Adipocyte (in vitro differentiated cells): ENCODE results near the gene HOXA4.

Source experiments
- DNase-seq: peaks from one replicate; pipeline ENCODE4 v3.0.0-alpha.2; 2015; ENCODE audit warnings: low read depth
- H3K27me3 ChIP-seq: replicated peaks from 2 replicates; pipeline ENCODE4 v1.7.0; 2013; ENCODE audit warnings: mild to moderate bottlenecking, low read length, moderate library complexity; ENCODE audit not compliant: control insufficient read depth, insufficient read depth
- H3K36me3 ChIP-seq: 2 replicates; pipeline ENCODE4 v1.7.0; 2013; ENCODE audit warnings: low read length, mild to moderate bottlenecking, moderate library complexity; ENCODE audit not compliant: control insufficient read depth, insufficient read depth, severe bottlenecking
- H3K4me1 ChIP-seq: 2 replicates; pipeline ENCODE4 v1.7.0; 2013; ENCODE audit warnings: mild to moderate bottlenecking, low read length, moderate library complexity; ENCODE audit not compliant: control insufficient read depth, insufficient read depth
- H3K4me3 ChIP-seq: 2 replicates; pipeline ENCODE4 v1.7.0; 2013; ENCODE audit warnings: mild to moderate bottlenecking, low read length, moderate library complexity
- H3K9ac ChIP-seq: 2 replicates; pipeline ENCODE4 v1.7.0; 2013; ENCODE audit warnings: mild to moderate bottlenecking, low read length, moderate library complexity
- H3K9me3 ChIP-seq: 2 replicates; pipeline ENCODE4 v1.7.0; 2013; ENCODE audit warnings: mild to moderate bottlenecking, low read length, moderate library complexity; ENCODE audit not compliant: control insufficient read depth

Gene HOXA4

DNA sequence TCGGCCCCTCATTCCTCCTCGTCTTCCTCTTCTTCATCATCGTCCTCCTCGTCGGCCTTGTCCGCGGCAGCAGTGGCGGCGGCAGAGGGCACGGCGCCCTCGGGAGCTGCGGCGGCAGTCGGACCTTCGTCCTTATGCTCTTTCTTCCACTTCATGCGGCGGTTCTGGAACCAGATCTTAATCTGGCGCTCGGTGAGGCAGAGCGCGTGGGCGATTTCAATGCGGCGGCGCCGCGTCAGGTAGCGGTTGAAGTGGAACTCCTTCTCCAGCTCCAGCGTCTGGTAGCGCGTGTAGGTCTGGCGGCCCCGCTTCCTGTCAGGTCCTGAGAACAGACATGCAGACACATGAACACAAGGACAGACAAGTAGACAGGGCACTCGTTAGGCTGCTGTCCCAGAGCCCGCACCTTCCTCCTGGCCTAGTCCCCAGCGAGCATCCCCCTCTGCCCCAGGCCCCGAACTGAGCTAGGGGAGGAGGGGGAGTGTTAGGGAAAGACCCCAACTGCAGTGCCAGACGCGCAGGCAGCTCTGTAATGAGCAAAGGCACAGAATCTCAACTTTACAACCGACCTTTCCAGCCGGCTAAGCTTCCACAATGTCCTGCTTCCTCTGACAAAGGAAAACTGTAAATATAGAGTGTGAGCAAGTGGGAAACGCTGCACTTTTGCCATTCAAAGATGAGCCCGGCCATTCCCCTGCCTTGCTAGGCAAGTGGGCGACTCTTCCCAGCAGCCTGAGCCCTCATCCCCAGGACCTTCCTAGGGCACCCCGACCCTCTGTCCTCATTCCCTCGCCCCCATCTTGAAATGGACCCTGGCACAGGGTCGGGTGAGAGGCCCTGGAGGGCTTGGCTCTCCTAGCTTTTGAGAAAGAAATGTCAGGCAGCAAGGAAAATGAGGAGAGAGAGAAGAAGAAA is 24.6 kb upstream of the HOXA4 start:
- Histone ChIP-seq H3K27me3 (no peaks in the 10 kb centered on the region), H3K4me3 (peak overlapping the region; percentile 94), H3K4me1 (peaks cover 35% of the 10 kb centered on the region), H3K36me3 (no peaks in the 10 kb centered on the region), H3K9ac (peak overlapping the region; percentile 97), H3K9me3 (no peaks in the 10 kb centered on the region)
- DNase-seq: no peak

GRCh38 chr7:27154369-27154768 is 23.8 kb upstream of the HOXA4 start:
- Histone ChIP-seq H3K9ac (peak overlapping the region; percentile 97), H3K9me3 (no peaks in the 10 kb centered on the region), H3K36me3 (no peaks in the 10 kb centered on the region), H3K4me3 (peak overlapping the region; percentile 94), H3K4me1 (peaks cover 34% of the 10 kb centered on the region), H3K27me3 (no peaks in the 10 kb centered on the region)
- no peak for DNase-seq

GRCh38 chr7:27153526-27153925 is 23.0 kb upstream of the HOXA4 start:
- peak overlapping the region; percentile 94 for H3K4me3 ChIP-seq
- no peaks in the 10 kb centered on the region for H3K36me3 ChIP-seq
- peaks cover 39% of the 10 kb centered on the region for H3K4me1 ChIP-seq
- H3K27me3 ChIP-seq: no peaks in the 10 kb centered on the region
- H3K9me3 ChIP-seq: no peaks in the 10 kb centered on the region
- DNase-seq: no peak
- H3K9ac ChIP-seq: peak overlapping the region; percentile 97

DNA sequence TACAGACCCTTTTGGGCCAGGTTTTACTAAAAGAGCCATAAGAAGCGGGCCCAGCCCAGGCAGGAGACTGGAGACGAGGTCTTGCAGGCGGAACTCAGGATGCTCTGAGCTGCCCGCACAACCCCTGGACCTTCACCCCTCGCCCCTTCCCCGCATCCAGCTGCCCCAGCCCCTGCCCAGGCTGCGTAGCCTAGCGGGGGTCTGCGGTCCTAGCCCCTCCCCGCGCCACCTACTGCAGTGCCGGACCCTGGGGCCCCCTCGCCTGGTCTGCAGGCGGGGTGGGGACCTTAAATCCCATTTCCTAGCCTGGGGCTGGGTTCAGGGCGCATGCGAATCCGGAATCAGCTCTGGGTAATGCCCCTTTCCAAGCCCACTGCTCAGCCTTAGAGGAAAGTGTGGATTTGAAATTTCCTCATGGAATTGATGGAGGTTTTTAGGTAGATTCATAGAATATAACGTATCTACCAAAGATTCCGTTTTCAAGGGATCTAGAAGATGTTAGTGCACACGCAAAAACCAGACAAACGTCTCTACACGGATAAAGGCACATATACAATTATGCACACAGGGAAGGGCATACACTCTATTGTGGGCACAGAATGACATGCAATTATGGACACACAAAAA is 22.4 kb upstream of the HOXA4 start:
- Histone ChIP-seq H3K4me1 (peaks cover 43% of the 10 kb centered on the region), H3K9ac (peak overlapping the region; percentile 97), H3K27me3 (no peaks in the 10 kb centered on the region), H3K9me3 (no peaks in the 10 kb centered on the region), H3K4me3 (peak overlapping the region; percentile 94), H3K36me3 (no peaks in the 10 kb centered on the region)
- no peak for DNase-seq

DNA sequence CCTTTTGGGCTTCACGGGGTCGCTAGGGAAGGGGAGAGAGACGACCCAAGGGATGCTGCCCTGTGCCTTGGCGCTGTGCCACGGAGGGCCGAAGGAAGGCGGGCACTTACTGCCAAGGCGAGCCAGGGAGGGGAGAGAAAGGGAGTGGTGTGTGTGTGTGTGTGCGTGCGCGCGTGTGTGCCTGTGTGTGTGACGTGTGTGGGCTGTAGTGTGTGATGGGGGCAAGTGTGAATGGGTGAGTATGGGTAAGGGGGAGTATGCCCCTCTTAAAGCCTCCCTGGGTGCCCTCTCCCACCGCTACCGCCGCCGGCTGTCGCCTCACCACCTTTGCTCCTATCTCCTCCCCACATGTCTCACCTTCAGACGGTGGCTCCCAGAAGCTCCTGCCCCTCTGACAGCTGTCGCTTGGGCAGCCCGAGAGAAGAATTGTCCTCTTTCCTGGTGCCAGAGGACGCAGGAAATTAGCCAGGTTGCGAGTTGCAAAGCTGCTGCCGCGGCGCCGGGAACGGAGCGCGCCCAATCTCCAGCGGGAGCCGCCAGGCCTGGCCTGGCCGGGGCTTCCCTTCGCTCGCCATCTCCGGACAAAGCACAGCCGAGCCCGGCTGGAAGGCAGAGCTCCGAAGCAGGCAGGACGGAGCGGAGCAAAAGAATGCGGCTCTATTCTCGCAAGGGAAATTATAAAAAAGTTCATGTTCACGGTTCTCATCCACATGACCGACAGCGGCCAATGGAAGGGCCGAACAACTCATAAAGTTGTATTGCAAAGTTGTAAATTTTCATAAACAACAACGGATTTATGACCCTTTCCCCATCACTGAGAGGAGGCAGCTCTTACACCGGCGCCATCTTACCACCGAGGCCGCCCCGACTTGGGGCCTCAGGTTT is 21.6 kb upstream of the HOXA4 start, which contains the start of gene HOXA3:
Gene HOXA3 (minus strand): TSS at position 653 of the 885 bp plus-strand sequence. CDS start 41,943 bp downstream, outside the sequence.
- H3K27me3 ChIP-seq: no peaks in the 10 kb centered on the region
- H3K36me3 ChIP-seq: no peaks in the 10 kb centered on the region
- peaks cover 48% of the 10 kb centered on the region for H3K4me1 ChIP-seq
- no peaks in the 10 kb centered on the region for H3K9me3 ChIP-seq
- DNase-seq: peak; percentile 18
- H3K4me3 ChIP-seq: peak within 1 kb of the TSS; percentile 94
- peak within 1 kb of the TSS; percentile 97 for H3K9ac ChIP-seq

DNA sequence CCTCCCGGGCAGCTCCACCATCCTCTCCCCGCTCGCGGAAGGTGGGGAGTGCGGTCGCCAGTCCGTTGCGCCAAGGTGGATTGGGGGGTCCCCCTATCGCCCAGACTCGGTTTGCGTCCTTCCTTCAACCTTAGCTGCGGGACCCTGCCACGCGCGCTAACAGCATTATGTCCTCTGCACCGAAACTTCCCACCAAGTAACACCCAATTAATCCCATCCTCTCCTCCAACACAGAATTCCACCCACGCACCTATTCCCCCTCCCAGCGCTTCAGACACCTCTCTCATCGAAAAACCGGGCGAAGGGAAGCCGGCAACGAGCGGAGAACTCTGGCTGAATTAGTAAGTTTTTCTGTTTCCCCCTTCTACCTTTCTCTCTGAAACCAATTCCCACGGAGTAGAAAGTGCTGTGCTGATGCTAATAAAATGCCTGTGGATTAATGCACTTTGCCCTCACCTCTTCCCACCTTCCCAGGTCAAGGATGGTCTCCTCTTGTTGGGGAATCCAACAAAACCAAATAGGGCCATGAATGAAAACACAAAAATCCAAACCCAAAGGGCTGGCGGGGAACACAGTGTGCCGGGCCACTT is 20.9 kb upstream of the HOXA4 start:
- peak overlapping the region; percentile 94 for H3K4me3 ChIP-seq
- no peaks in the 10 kb centered on the region for H3K36me3 ChIP-seq
- H3K9ac ChIP-seq: peak overlapping the region; percentile 97
- DNase-seq: no peak
- no peaks in the 10 kb centered on the region for H3K27me3 ChIP-seq
- H3K9me3 ChIP-seq: no peaks in the 10 kb centered on the region
- H3K4me1 ChIP-seq: peaks cover 51% of the 10 kb centered on the region

GRCh38 chr7:27150568-27151340 is 20.2 kb upstream of the HOXA4 start:
- Histone ChIP-seq H3K27me3 (no peaks in the 10 kb centered on the region), H3K36me3 (no peaks in the 10 kb centered on the region), H3K9ac (peak overlapping the region; percentile 97), H3K4me1 (peaks cover 58% of the 10 kb centered on the region), H3K9me3 (no peaks in the 10 kb centered on the region), H3K4me3 (peak overlapping the region; percentile 94)
- DNase-seq: peak; percentile 83

- Histone ChIP-seq H3K4me3 (peak overlapping the region; percentile 94), H3K4me1 (peaks cover 53% of the 10 kb centered on the region), H3K36me3 (peaks cover 6% of the 10 kb centered on the region), H3K9ac (peak overlapping the region; percentile 97), H3K9me3 (no peaks in the 10 kb centered on the region), H3K27me3 (no peaks in the 10 kb centered on the region)
- no peak for DNase-seq
Measured at GRCh38 chr7:27149842-27150567, 19.4 kb upstream of the HOXA4 start.

GRCh38 chr7:27148756-27149641 is 18.4 kb upstream of the HOXA4 start:
- peak overlapping the region; percentile 97 for H3K9ac ChIP-seq
- H3K27me3 ChIP-seq: no peaks in the 10 kb centered on the region
- peaks cover 46% of the 10 kb centered on the region for H3K4me1 ChIP-seq
- DNase-seq: no peak
- peaks cover 13% of the 10 kb centered on the region for H3K36me3 ChIP-seq
- H3K9me3 ChIP-seq: no peaks in the 10 kb centered on the region
- peak overlapping the region; percentile 94 for H3K4me3 ChIP-seq
